ENCODE measurements around the gene MRPS15.
"Not testable (repeated sequence)": the region's sequence is repeated elsewhere in the genome, so short reads cannot be mapped to it uniquely, and the experiment has no call there.

MRPS15 gene

GRCh38 chr1:36482724-36483388, 18.7 kb upstream of the MRPS15 start, which contains the start of gene CSF3R:
CSF3R (minus strand) TSS chr1:36482913; CDS start chr1:36479496, 3,417 bp downstream.
- DNase-seq (ENCODE audit: low read depth) = no peak

- no peak for DNase-seq (ENCODE audit: low read depth)
These were observed 17.9 kb upstream of the MRPS15 start for GRCh38 chr1:36481771-36482723.

- DNase-seq (ENCODE audit: low read depth) = no peak
These were observed 16.9 kb upstream of the MRPS15 start for GRCh38 chr1:36481091-36481490.

- DNase-seq (ENCODE audit: low read depth) = no peak
These were observed 16.0 kb upstream of the MRPS15 start for GRCh38 chr1:36480161-36480560.

- DNase-seq (ENCODE audit: low read depth) = no peak
These were observed 15.4 kb upstream of the MRPS15 start for GRCh38 chr1:36479505-36480051.

GRCh38 chr1:36477615-36478014, 13.4 kb upstream of the MRPS15 start:
- not testable (repeated sequence) for DNase-seq (ENCODE audit: low read depth)

- DNase-seq (ENCODE audit: low read depth) = no peak
These were observed 12.8 kb upstream of the MRPS15 start for GRCh38 chr1:36476945-36477344.

GRCh38 chr1:36475910-36476604, 11.9 kb upstream of the MRPS15 start:
- DNase-seq (ENCODE audit: low read depth) = no peak

- DNase-seq (ENCODE audit: low read depth) = no peak
These were observed 11.2 kb upstream of the MRPS15 start for GRCh38 chr1:36475341-36475740.

- no peak for DNase-seq (ENCODE audit: low read depth)
These were observed 8.5 kb upstream of the MRPS15 start for GRCh38 chr1:36472656-36473055.

GRCh38 chr1:36471830-36472641, 7.9 kb upstream of the MRPS15 start:
- DNase-seq (ENCODE audit: low read depth) = no peak

GRCh38 chr1:36469163-36469562, 5.0 kb upstream of the MRPS15 start:
- no peak for DNase-seq (ENCODE audit: low read depth)

GRCh38 chr1:36467700-36468455, 3.7 kb upstream of the MRPS15 start:
- no peak for DNase-seq (ENCODE audit: low read depth)

GRCh38 chr1:36467027-36467410, 2.8 kb upstream of the MRPS15 start:
- no peak for DNase-seq (ENCODE audit: low read depth)

GRCh38 chr1:36466370-36467026, 2.3 kb upstream of the MRPS15 start:
- DNase-seq (ENCODE audit: low read depth) = no peak

- no peak for DNase-seq (ENCODE audit: low read depth)
These were observed 1.7 kb upstream of the MRPS15 start for GRCh38 chr1:36465731-36466369.

- DNase-seq (ENCODE audit: low read depth) = no peak
These were observed 615 bp upstream of the MRPS15 start for GRCh38 chr1:36464605-36465393.

- DNase-seq (ENCODE audit: low read depth) = no peak
These were observed 751 bp downstream of the MRPS15 start for GRCh38 chr1:36463463-36463802.

GRCh38 chr1:36458910-36459309, 5.3 kb downstream of the MRPS15 start:
- DNase-seq (ENCODE audit: low read depth) = no peak

All from fibroblast of the conjunctiva (primary cell).